GM18511 (cell line): Measurements from ENCODE around the gene CACNA1H.

ENCODE experiments used
- ATAC-seq: cut with Tn5 transposase; IDR thresholded peaks from one replicate; pipeline ENCODE4 v1.9.1; 2021; ENCODE audit warnings: mild to moderate bottlenecking, moderate library complexity; ENCODE audit not compliant: unreplicated experiment

Gene CACNA1H

GRCh38 chr16:1121601-1122397 is 31.1 kb upstream of the CACNA1H start:
- ATAC-seq = no peak

- ATAC-seq = no peak
These were observed 30.5 kb upstream of the CACNA1H start for GRCh38 chr16:1122398-1122765.

GRCh38 chr16:1123525-1124230 is 29.2 kb upstream of the CACNA1H start:
- no peak for ATAC-seq

GRCh38 chr16:1124291-1124690 is 28.6 kb upstream of the CACNA1H start:
- ATAC-seq = no peak

- ATAC-seq = no peak
These were observed 28.1 kb upstream of the CACNA1H start for GRCh38 chr16:1124795-1125194.

- ATAC-seq = no peak
These were observed 27.4 kb upstream of the CACNA1H start for GRCh38 chr16:1125471-1125870.

- no peak for ATAC-seq
These were observed 26.9 kb upstream of the CACNA1H start for GRCh38 chr16:1126044-1126443.

GRCh38 chr16:1126586-1126985 is 26.3 kb upstream of the CACNA1H start:
- no peak for ATAC-seq

GRCh38 chr16:1127101-1127500 is 25.8 kb upstream of the CACNA1H start:
- no peak for ATAC-seq

- no peak for ATAC-seq
These were observed 24.8 kb upstream of the CACNA1H start for GRCh38 chr16:1127971-1128715.

GRCh38 chr16:1129106-1129960 is 23.6 kb upstream of the CACNA1H start:
- ATAC-seq = no peak

- ATAC-seq = no peak
These were observed 22.5 kb upstream of the CACNA1H start for GRCh38 chr16:1130382-1130781.

- ATAC-seq = no peak
These were observed 21.4 kb upstream of the CACNA1H start for GRCh38 chr16:1131378-1131994.

- ATAC-seq = no peak
These were observed 20.5 kb upstream of the CACNA1H start for GRCh38 chr16:1132431-1132830.

- ATAC-seq = no peak
These were observed 19.6 kb upstream of the CACNA1H start for GRCh38 chr16:1133271-1133670.

- no peak for ATAC-seq
These were observed 18.9 kb upstream of the CACNA1H start for GRCh38 chr16:1133810-1134520.

GRCh38 chr16:1134776-1135458 is 18.0 kb upstream of the CACNA1H start:
- ATAC-seq = no peak

GRCh38 chr16:1135459-1135825 is 17.5 kb upstream of the CACNA1H start:
- ATAC-seq = no peak

- no peak for ATAC-seq
These were observed 15.3 kb upstream of the CACNA1H start for GRCh38 chr16:1137604-1138003.
